ENCODE data around the gene OTUB2. TPM values are rescaled to one million over a fixed set of nuclear protein-coding genes. Genes with fewer than 3 reads are reported as not detected.

The OTUB2 gene
- total and polyA plus RNA-seq, 2 of the 8 experiments (the other 6 are each of a cell fraction or from before 2014, with no cell fraction given), result 2.2 to 4.2 TPM

DNA sequence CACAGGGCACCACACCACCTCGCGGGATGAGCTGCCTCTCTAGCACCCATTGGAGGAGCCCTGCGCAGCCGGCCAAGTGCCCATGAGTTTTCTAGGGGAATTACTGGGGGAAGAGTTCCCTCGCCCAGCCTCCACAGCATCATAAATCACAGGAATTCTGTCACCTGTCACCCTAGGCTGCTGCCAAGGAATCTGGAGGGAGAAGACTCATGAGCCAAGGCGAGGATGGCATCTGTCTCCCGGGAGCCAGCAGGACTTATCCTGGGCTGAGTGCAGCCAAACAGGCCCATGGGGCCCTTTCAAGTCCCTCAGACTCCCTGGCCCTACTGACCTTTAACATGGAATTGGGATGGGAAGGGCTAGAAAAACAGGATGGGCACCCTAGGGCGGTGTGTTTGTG, 7.8 kb upstream of the OTUB2 start (continued):
- no peak for TF ChIP-seq CHD7 (IDR thresholded peaks at IDR 0.05; ENCODE audit: insufficient replicate concordance, low read length)

Measured in H1 (cell line).